ENCODE measurements around the gene EPHB2.

- TF ChIP-seq CTCF (IDR thresholded peaks at IDR 0.05): no peak
- no peak for TF ChIP-seq POLR2AphosphoS5 (IDR thresholded peaks at IDR 0.05)
- TF ChIP-seq POLR2A (IDR thresholded peaks at IDR 0.05): no peak
These were observed 89.3 kb downstream of the EPHB2 start for GRCh38 chr1:22799971-22800370.

Data from suprapubic skin (tissue), 4 donors.